ENCODE data around the gene ATP8A1.

GRCh38 chr4:42671431-42672194 lies 14.7 kb upstream of the ATP8A1 start:
- TF ChIP-seq PAX5 (IDR thresholded peaks at IDR 0.05; ENCODE audit: insufficient read depth, low read length, severe bottlenecking) (no peak), POLR2AphosphoS5 (IDR thresholded peaks at IDR 0.05; ENCODE audit: low read depth, low read length) (no peak), TAF1 (IDR thresholded peaks at IDR 0.05; ENCODE audit: low read depth, low read length) (no peak), POLR2A (IDR thresholded peaks at IDR 0.05; ENCODE audit: low read depth, low read length) (no peak)
